ENCODE measurements around the gene TMEM91. TPM values are rescaled to one million over a fixed set of nuclear protein-coding genes. Genes with fewer than 3 reads are reported as not detected.

Gene TMEM91
- total RNA-seq, 4 donors from 2014 or later: 25.4 to 115 (median 54.9) TPM

DNA sequence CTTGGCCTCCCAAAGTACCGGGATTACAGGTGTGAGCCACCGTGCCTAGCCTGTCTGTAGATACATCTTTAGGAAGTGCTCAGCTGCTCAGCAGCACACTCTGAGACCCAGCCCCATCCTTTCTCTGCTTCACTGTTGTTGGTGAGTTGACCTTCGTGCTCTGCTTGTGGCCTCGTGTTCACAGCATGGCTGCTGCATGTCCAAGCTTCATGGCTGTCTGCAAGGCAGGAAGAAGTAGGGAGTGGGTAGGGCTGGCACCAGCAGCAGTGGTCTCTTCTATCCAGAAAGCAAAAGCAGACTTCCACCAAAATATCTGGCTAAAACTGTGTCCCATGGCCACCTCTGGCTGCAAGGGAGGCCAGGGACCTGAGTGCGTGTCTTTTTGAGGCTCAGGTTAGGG is 36.6 kb downstream of the TMEM91 start:
- no peak for DNase-seq (ENCODE audit: low spot score in 2 of 2)
- no peak for TF ChIP-seq POLR2A (IDR thresholded peaks at IDR 0.05)
- TF ChIP-seq, protein P1, sequence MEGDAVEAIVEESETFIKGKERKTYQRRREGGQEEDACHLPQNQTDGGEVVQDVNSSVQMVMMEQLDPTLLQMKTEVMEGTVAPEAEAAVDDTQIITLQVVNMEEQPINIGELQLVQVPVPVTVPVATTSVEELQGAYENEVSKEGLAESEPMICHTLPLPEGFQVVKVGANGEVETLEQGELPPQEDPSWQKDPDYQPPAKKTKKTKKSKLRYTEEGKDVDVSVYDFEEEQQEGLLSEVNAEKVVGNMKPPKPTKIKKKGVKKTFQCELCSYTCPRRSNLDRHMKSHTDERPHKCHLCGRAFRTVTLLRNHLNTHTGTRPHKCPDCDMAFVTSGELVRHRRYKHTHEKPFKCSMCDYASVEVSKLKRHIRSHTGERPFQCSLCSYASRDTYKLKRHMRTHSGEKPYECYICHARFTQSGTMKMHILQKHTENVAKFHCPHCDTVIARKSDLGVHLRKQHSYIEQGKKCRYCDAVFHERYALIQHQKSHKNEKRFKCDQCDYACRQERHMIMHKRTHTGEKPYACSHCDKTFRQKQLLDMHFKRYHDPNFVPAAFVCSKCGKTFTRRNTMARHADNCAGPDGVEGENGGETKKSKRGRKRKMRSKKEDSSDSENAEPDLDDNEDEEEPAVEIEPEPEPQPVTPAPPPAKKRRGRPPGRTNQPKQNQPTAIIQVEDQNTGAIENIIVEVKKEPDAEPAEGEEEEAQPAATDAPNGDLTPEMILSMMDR (IDR thresholded peaks at IDR 0.05): no peak
- 93 to 97% methylated on average over 5 of the region's 5 CpGs for WGBS, 2 donors
- intact Hi-C loops (cut with DNase I; ENCODE audit: low total_unique reads): no loop called here
- H3K4me3 ChIP-seq (ENCODE audit: low read depth, poor library complexity, severe bottlenecking): no peak overlapping the region

DNA sequence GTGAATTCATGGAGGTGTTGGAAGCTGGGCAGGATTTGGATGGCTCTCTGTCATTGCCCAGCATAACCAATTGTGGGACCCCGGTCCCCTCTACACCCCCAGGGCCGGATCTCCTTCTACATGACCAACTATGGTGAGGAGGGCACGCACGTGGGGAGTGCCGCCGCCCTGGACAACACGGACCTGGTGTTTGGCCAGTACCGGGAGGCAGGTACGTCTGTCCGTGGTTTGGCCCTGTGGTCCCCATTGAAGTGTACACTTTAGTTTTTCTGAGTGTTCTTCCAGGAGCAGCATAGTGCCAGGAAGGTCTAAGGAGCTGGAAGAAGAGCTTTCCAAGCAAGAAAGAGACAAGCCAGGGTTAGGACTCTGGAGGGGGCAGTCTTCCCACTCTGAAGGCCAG is 37.6 kb downstream of the TMEM91 start:
- DNase-seq (ENCODE audit: low spot score in 2 of 2): no peak
- WGBS, 2 donors: 88 to 96% methylated on average over 10 of the region's 10 CpGs
- intact Hi-C loops (cut with DNase I; ENCODE audit: low total_unique reads): no loop called here
- TF ChIP-seq, protein P1 (IDR thresholded peaks at IDR 0.05): no peak
- TF ChIP-seq POLR2A (IDR thresholded peaks at IDR 0.05): no peak
- no peak overlapping the region for H3K4me3 ChIP-seq (ENCODE audit: low read depth, poor library complexity, severe bottlenecking)

DNA sequence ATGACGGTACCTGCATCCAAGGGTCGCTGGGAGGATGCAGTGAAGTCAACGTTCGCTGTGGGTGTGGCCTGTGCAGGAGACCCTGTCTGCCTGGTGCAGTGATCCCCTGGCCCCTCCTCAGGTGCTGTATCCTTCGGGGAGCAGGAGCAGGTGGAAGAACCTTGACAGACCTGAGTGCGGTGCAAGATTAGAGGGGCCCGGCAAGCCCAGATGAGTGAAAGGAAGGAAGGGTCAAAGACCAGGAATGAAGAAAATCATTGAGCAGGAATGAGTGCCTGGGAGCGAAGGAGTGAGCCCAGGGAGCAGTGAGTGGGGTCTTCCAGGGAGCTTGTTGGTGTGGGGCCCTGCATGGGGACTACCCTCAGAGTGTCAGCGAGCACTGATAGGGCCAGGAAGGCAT is 38.1 kb downstream of the TMEM91 start:
- no peak for DNase-seq (ENCODE audit: low spot score in 2 of 2)
- TF ChIP-seq, protein P1 (IDR thresholded peaks at IDR 0.05): no peak
- no peak for TF ChIP-seq POLR2A (IDR thresholded peaks at IDR 0.05)
- intact Hi-C loops (cut with DNase I; ENCODE audit: low total_unique reads): no loop called here
- no peak overlapping the region for H3K4me3 ChIP-seq (ENCODE audit: low read depth, poor library complexity, severe bottlenecking)
- WGBS, 2 donors: 87 to 92% methylated on average over 9 of the region's 9 CpGs

DNA sequence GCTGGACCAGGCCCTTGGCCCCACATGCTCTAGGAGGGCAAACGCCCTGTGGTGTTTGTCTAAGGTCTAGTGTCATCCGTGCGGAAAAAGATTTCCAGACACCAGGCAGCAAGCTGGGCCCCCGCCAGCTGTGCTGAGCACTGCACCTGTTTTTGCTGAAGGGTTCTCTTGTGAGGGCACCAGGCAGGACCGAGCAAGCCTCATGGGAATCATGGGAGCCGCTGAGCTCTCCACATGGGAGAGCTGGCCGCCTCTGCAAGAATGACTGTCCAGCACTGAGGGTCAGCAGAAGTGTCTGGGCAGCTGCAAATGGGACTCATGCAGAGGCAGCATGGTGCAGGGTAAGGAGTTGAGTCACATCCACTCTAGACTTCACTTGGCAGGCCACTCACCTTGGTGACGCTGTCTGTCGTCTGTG is 38.8 kb downstream of the TMEM91 start:
- intact Hi-C loops (cut with DNase I; ENCODE audit: low total_unique reads): no loop called here
- no peak overlapping the region for H3K4me3 ChIP-seq (ENCODE audit: low read depth, poor library complexity, severe bottlenecking)
- no peak for DNase-seq (ENCODE audit: low spot score in 2 of 2)
- no peak for TF ChIP-seq POLR2A (IDR thresholded peaks at IDR 0.05)
- TF ChIP-seq, protein P1 (IDR thresholded peaks at IDR 0.05): no peak
- WGBS, 2 donors: 93 to 94% methylated on average over 9 of the region's 9 CpGs

DNA sequence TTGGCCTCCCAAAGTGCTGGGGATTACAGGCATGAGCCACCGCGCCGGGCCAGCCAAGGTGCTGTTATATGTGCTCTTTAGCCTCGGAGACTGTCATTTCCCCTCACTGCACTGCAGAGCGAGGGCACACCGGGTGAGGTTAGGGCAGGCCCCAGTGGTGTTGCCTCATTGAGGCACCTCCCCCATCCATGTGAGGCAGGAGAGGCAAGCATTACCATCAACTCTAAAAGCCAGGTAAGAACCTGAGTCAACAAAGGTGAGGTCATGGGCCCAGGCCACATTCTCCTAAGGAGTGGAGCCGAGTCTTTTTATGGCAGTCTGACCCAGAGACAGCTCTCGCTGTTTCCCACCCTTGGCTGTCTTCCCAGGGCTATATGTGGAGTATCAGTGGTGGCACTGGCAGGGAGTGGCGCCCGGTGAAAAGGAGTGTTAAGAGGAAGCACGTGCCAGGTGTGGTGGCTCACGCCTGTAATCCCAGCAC is 39.9 kb downstream of the TMEM91 start:
- no peak for DNase-seq (ENCODE audit: low spot score in 2 of 2)
- TF ChIP-seq POLR2A (IDR thresholded peaks at IDR 0.05): no peak
- 91 to 94% methylated on average over 11 to 12 of the region's 12 CpGs for WGBS, 2 donors
- intact Hi-C loops (cut with DNase I; ENCODE audit: low total_unique reads): no loop called here
- H3K4me3 ChIP-seq (ENCODE audit: low read depth, poor library complexity, severe bottlenecking): no peak overlapping the region

DNA sequence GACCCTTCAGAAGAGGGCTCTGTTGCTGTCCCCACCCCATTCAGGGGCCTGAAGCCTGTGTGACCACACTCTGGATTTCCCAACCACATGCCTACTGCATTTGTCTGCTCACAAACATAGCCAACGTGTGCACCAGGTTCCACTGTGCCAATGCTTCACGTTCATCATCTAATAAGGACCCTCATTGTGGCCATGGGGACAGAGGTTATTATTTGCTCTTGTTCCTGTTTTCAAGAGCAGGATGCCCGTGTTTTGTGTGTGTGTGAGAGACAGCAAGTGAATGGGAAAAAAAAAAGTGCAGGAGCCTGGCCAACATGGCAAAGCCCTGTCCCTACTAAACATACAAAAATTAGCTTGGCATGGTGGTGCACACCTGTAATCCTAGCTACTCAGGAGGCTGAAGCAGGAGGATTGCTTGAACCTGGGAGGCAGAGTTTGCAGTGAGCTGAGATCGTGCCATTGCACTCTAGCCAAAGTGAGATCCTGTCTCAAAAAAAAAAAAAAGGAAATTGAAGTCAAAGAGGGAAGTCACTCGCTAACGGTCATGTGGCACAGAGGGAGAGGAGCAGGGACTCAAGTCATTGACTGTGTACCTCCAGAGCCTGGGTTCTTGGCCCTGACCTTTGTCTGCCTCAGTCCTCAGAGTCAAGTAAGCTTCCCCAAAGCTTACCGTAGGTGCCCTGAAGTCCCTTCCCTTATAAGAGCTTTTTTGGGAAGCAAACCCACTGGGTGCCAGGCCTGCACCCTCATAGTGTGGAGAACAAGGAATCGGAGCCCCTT is 44.0 kb downstream of the TMEM91 start:
- WGBS, 2 donors: 78% methylated on average over 8 of the region's 8 CpGs
- DNase-seq (ENCODE audit: low spot score in 2 of 2): peak in 1 of 2 donors; percentile 47

More for the DNA sequence above, 44.0 kb downstream of the TMEM91 start:
- intact Hi-C loops (cut with DNase I; ENCODE audit: low total_unique reads): no loop called here
- H3K4me3 ChIP-seq (ENCODE audit: low read depth, poor library complexity, severe bottlenecking): no peak overlapping the region
- TF ChIP-seq POLR2A (IDR thresholded peaks at IDR 0.05): no peak
- TF ChIP-seq, protein P1 (IDR thresholded peaks at IDR 0.05): no peak
